Tibial nerve (tissue), 4 donors: ENCODE measurements around the gene PRICKLE2. TPM values are rescaled to one million over a fixed set of nuclear protein-coding genes. Genes with fewer than 3 reads are reported as not detected.

Experiments used
- DNase-seq, 2 donors: peaks; one replicate each; pipeline ENCODE4 v3.0.0-alpha.2; 2019; ENCODE audit warnings: low spot score in 2 of 2
- H3K27ac ChIP-seq, 4 donors: fragments of 200-600 bp; sonication (generic) in 3 of 4; one replicate each; pipeline ENCODE4 v1.5.1; 2017 to 2019; ENCODE audit warnings: mild to moderate bottlenecking in 1 of 4
- H3K27me3 ChIP-seq, 2 donors: fragments of 200-600 bp; sonication (generic) in 1 of 2; one replicate each; pipeline versions ENCODE4 v1.5.1 to v1.6.0; 2017 to 2019
- H3K36me3 ChIP-seq, 3 donors: fragments of 200-600 bp; sonication (generic); one replicate each; pipeline ENCODE4 v1.5.1; 2018 to 2019
- H3K4me1 ChIP-seq, 4 donors: fragments of 200-600 bp; sonication (generic) in 3 of 4; one replicate each; pipeline ENCODE4 v1.5.1; 2017 to 2019
- H3K4me3 ChIP-seq, 4 donors: fragments of 200-600 bp; sonication (generic) in 3 of 4; one replicate each; pipeline ENCODE4 v1.5.1; 2017 to 2019; ENCODE audit warnings: mild to moderate bottlenecking in 1 of 4, moderate library complexity in 1 of 4
- H3K9me3 ChIP-seq, 4 donors: fragments of 200-600 bp; sonication (generic) in 3 of 4; one replicate each; pipeline ENCODE4 v1.5.1; 2017 to 2019
- EP300 ChIP-seq, 2 donors: sonication (generic); formaldehyde crosslinking; IDR thresholded peaks; one replicate each; pipeline ENCODE4 v1.6.1; 2017; ENCODE audit warnings: antibody characterized with exemption in 2 of 2, mild to moderate bottlenecking in 1 of 2
- POLR2A ChIP-seq, 2 donors: fragments of 450-650 bp; IDR thresholded peaks; one replicate each; pipeline ENCODE4 v1.6.1; 2017; ENCODE audit warnings: antibody characterized with exemption in 2 of 2, mild to moderate bottlenecking in 2 of 2, moderate library complexity in 2 of 2
- WGBS, 2 donors: methylation state at CpG; one replicate each; pipeline ENCODE4 v1.1.5; 2018; 5-methylcytosine and 5-hydroxymethylcytosine counted together
- total RNA-seq, 4 donors: library from RNA; depleted of rRNA; stranded (reverse); fragments of >200 nt; gene quantifications; one replicate each; pipeline ENCODE4 v1.1.0, GENCODE V29; 2016
- TF ChIP-seq, protein P1 (sequence below), 5 experiments: fragments of 200-600 bp in 3 of 5; fragments of 450-650 bp in 2 of 5; sonication (generic) in 3 of 5; IDR thresholded peaks; one replicate each; pipeline ENCODE4 v1.5.1; 2016 to 2019; ENCODE audit warnings: antibody characterized with exemption in 5 of 5, mild to moderate bottlenecking in 3 of 5, moderate library complexity in 2 of 5

Gene PRICKLE2
- total RNA-seq, 4 donors from 2014 or later, result 24.5 to 39.1 (median 35.2) TPM

- H3K4me1 ChIP-seq, result peaks cover 0 to 28% (median 4%) of the 10 kb centered on the region in 4 donors
- no peak for TF ChIP-seq EP300 (IDR thresholded peaks at IDR 0.05)
- TF ChIP-seq, protein P1, sequence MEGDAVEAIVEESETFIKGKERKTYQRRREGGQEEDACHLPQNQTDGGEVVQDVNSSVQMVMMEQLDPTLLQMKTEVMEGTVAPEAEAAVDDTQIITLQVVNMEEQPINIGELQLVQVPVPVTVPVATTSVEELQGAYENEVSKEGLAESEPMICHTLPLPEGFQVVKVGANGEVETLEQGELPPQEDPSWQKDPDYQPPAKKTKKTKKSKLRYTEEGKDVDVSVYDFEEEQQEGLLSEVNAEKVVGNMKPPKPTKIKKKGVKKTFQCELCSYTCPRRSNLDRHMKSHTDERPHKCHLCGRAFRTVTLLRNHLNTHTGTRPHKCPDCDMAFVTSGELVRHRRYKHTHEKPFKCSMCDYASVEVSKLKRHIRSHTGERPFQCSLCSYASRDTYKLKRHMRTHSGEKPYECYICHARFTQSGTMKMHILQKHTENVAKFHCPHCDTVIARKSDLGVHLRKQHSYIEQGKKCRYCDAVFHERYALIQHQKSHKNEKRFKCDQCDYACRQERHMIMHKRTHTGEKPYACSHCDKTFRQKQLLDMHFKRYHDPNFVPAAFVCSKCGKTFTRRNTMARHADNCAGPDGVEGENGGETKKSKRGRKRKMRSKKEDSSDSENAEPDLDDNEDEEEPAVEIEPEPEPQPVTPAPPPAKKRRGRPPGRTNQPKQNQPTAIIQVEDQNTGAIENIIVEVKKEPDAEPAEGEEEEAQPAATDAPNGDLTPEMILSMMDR (IDR thresholded peaks at IDR 0.05), result no peak
- no peak for TF ChIP-seq POLR2A (IDR thresholded peaks at IDR 0.05)
- H3K4me3 ChIP-seq, result no peak overlapping the region
- 88 to 97% methylated on average over 2 of the region's 2 CpGs for WGBS, 2 donors
- peaks cover 0 to 8% (median 0%) of the 10 kb centered on the region in 3 donors for H3K36me3 ChIP-seq
- DNase-seq, result no peak
- H3K27me3 ChIP-seq, result no peaks in the 10 kb centered on the region
- H3K27ac ChIP-seq, result no peak overlapping the region
- H3K9me3 ChIP-seq, result no peaks in the 10 kb centered on the region
Observed at GRCh38 chr3:64203216-64203615, 22.1 kb downstream of the PRICKLE2 start.

GRCh38 chr3:64199932-64200331 lies 25.3 kb downstream of the PRICKLE2 start:
- no peak for TF ChIP-seq POLR2A (IDR thresholded peaks at IDR 0.05)
- TF ChIP-seq, protein P1 (IDR thresholded peaks at IDR 0.05), result no peak
- TF ChIP-seq EP300 (IDR thresholded peaks at IDR 0.05), result no peak
- H3K36me3 ChIP-seq, result peaks cover 0 to 22% (median 4%) of the 10 kb centered on the region in 3 donors
- H3K27me3 ChIP-seq, result no peaks in the 10 kb centered on the region
- no peaks in the 10 kb centered on the region for H3K4me1 ChIP-seq
- no peak for DNase-seq
- WGBS, 2 donors, result 66 to 77% methylated on average over 2 of the region's 2 CpGs
- no peaks in the 10 kb centered on the region for H3K9me3 ChIP-seq
- H3K27ac ChIP-seq, result no peak overlapping the region
- H3K4me3 ChIP-seq, result no peak overlapping the region

DNA sequence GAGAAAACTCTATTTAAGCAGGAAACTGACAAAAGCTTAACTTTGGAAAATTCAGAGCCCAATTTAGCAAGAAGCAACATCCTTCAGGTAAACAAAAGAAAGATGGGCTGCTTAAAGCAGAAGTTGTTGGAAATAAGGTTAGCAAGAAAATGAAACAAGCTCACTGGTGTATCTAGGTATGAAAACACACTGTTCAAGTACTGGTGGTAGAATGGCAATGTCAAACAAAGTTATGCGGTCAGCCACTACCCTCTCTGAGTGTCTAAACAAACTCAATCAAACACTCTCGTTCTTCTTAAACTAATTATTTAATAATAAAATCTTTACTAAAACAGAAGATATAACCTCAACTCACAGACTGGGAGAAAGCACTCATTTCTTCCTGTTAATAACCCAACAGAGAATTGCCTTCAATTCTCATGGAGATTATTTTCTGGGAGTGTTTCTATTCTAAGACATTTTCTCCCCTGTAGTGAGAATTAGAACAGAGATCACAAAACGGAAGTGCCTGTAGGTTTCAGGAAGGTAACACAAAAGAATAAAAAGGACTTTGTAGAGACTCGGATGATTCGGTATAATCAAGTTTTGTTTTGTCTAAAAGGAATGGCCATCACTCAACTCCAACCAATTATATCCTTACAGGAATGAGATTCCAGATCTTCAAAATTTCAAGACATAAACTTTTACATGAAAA lies 28.9 kb downstream of the PRICKLE2 start:
- TF ChIP-seq, protein P1 (IDR thresholded peaks at IDR 0.05), result no peak
- TF ChIP-seq POLR2A (IDR thresholded peaks at IDR 0.05) (no peak), EP300 (IDR thresholded peaks at IDR 0.05) (no peak)

GRCh38 chr3:64195789-64196188 lies 29.5 kb downstream of the PRICKLE2 start:
- WGBS, 2 donors, result 78 to 95% methylated on average over 1 of the region's 1 CpG
- Histone ChIP-seq H3K27ac (no peak overlapping the region), H3K4me1 (peaks cover 0 to 9% (median 1%) of the 10 kb centered on the region in 4 donors), H3K27me3 (no peaks in the 10 kb centered on the region), H3K4me3 (no peak overlapping the region), H3K36me3 (peaks cover 0 to 39% (median 4%) of the 10 kb centered on the region in 3 donors), H3K9me3 (no peaks in the 10 kb centered on the region)
- TF ChIP-seq, protein P1 (IDR thresholded peaks at IDR 0.05), result no peak
- no peak for TF ChIP-seq POLR2A (IDR thresholded peaks at IDR 0.05)
- no peak for TF ChIP-seq EP300 (IDR thresholded peaks at IDR 0.05)
- no peak for DNase-seq

More for the DNA sequence above, 28.9 kb downstream of the PRICKLE2 start:
- peaks cover 0 to 39% (median 4%) of the 10 kb centered on the region in 3 donors for H3K36me3 ChIP-seq
- H3K4me3 ChIP-seq, result no peak overlapping the region
- peaks cover 0 to 4% (median 0%) of the 10 kb centered on the region in 4 donors for H3K4me1 ChIP-seq
- H3K27me3 ChIP-seq, result no peaks in the 10 kb centered on the region
- no peaks in the 10 kb centered on the region for H3K9me3 ChIP-seq
- DNase-seq, result no peak
- 81 to 86% methylated on average over 5 of the region's 5 CpGs for WGBS, 2 donors
- H3K27ac ChIP-seq, result no peak overlapping the region

- Histone ChIP-seq H3K27me3 (no peaks in the 10 kb centered on the region), H3K4me3 (no peak overlapping the region), H3K4me1 (peaks cover 4 to 49% (median 25%) of the 10 kb centered on the region in 4 donors), H3K27ac (no peak overlapping the region), H3K36me3 (peaks cover 0 to 16% (median 0%) of the 10 kb centered on the region in 3 donors), H3K9me3 (no peaks in the 10 kb centered on the region)
- no peak for DNase-seq
- WGBS, 2 donors, result 91 to 93% methylated on average over 6 of the region's 6 CpGs
- TF ChIP-seq, protein P1 (IDR thresholded peaks at IDR 0.05), result no peak
- TF ChIP-seq POLR2A (IDR thresholded peaks at IDR 0.05) (no peak), EP300 (IDR thresholded peaks at IDR 0.05) (no peak)
Observed at GRCh38 chr3:64191822-64192221, 33.4 kb downstream of the PRICKLE2 start.
